MM.1S (cell line): ENCODE data around the gene PDK1.

Source experiments
- DNase-seq: peaks from one replicate; pipeline ENCODE4 v3.0.0-alpha.2; 2015
- H2AFZ ChIP-seq: fragments of 300-600 bp; sonication (generic); 2 replicates; pipeline ENCODE4 v1.6.0; 2016; ENCODE audit warnings: antibody characterized with exemption, low read length
- H3F3A ChIP-seq: fragments of 300-600 bp; sonication (generic); 2 replicates; pipeline ENCODE4 v1.6.1; 2016; ENCODE audit warnings: mild to moderate bottlenecking, antibody characterized with exemption, low read length, moderate library complexity, mixed read lengths; ENCODE audit not compliant: insufficient read depth
- H3K27ac ChIP-seq: fragments of 300-600 bp; sonication (generic); 2 replicates; pipeline ENCODE4 v1.5.1; 2016; ENCODE audit warnings: mild to moderate bottlenecking, low read length
- H3K27me3 ChIP-seq: fragments of 300-600 bp; sonication (generic); replicated peaks from 2 replicates; pipeline ENCODE4 v1.6.0; 2016; ENCODE audit warnings: low read length; ENCODE audit not compliant: insufficient read depth
- H3K36me3 ChIP-seq: fragments of 300-600 bp; sonication (generic); replicated peaks from 2 replicates; pipeline ENCODE4 v1.6.1; 2016; ENCODE audit warnings: mild to moderate bottlenecking, low read length, mixed read lengths; ENCODE audit not compliant: insufficient read depth
- H3K4me1 ChIP-seq: fragments of 300-600 bp; sonication (generic); 2 replicates; pipeline ENCODE4 v1.6.1; 2016; ENCODE audit warnings: low read length, mixed read lengths
- H3K4me2 ChIP-seq: fragments of 300-600 bp; sonication (generic); 2 replicates; pipeline ENCODE4 v1.6.0; 2016; ENCODE audit warnings: low read depth, low read length
- H3K4me3 ChIP-seq: fragments of 300-600 bp; sonication (generic); 2 replicates; pipeline ENCODE4 v1.5.1; 2016; ENCODE audit warnings: low read length, mixed read lengths
- H3K79me2 ChIP-seq: fragments of 300-600 bp; sonication (generic); 2 replicates; pipeline ENCODE4 v1.6.1; 2016; ENCODE audit warnings: mixed run types, low read length, mixed read lengths
- H3K9ac ChIP-seq: fragments of 300-600 bp; sonication (generic); 2 replicates; pipeline ENCODE4 v1.6.1; 2016; ENCODE audit warnings: low read length, mixed read lengths
- H3K9me2 ChIP-seq: fragments of 300-600 bp; sonication (generic); replicated peaks from 2 replicates; pipeline ENCODE4 v1.6.1; 2016; ENCODE audit warnings: mild to moderate bottlenecking, low read length, mixed read lengths; ENCODE audit not compliant: insufficient read depth
- H3K9me3 ChIP-seq: fragments of 300-600 bp; sonication (generic); replicated peaks from 2 replicates; pipeline ENCODE4 v1.6.1; 2016; ENCODE audit warnings: mild to moderate bottlenecking, low read length, mixed read lengths; ENCODE audit not compliant: insufficient read depth
- H4K20me1 ChIP-seq: fragments of 300-600 bp; sonication (generic); 2 replicates; pipeline ENCODE4 v1.6.1; 2016; ENCODE audit warnings: mild to moderate bottlenecking, low read length, moderate library complexity, mixed read lengths; ENCODE audit not compliant: insufficient read depth
- EZH2 ChIP-seq: fragments of 300-600 bp; sonication (generic); optimal IDR thresholded peaks from 2 replicates; pipeline ENCODE3; 2017; ENCODE audit warnings: low read depth, mild to moderate bottlenecking, antibody characterized with exemption, low read length, mixed read lengths
- EZH2phosphoT487 ChIP-seq: fragments of 300-600 bp; sonication (generic); IDR thresholded peaks from 2 replicates; pipeline ENCODE4 v1.6.1; 2018; ENCODE audit warnings: antibody characterized with exemption, low read length
- TF ChIP-seq, protein P1 (sequence below): fragments of 300-600 bp; sonication (generic); IDR thresholded peaks from 2 replicates; pipeline ENCODE4 v1.5.1; 2016; ENCODE audit warnings: antibody characterized with exemption, low read length, mixed read lengths

The PDK1 gene

GRCh38 chr2:172513935-172514586 lies 41.8 kb upstream of the PDK1 start:
- Histone ChIP-seq H3K9ac (no peak overlapping the region), H3K27me3 (no peaks in the 10 kb centered on the region), H3K36me3 (no peaks in the 10 kb centered on the region), H3K4me3 (no peak overlapping the region), H2AFZ (no peak overlapping the region), H3K4me1 (no peaks in the 10 kb centered on the region), H3K9me3 (no peaks in the 10 kb centered on the region), H3K79me2 (peaks cover 35% of the 10 kb centered on the region), H3K4me2 (no peak overlapping the region), H3F3A (no peaks in the 10 kb centered on the region), H3K9me2 (no peaks in the 10 kb centered on the region), H4K20me1 (no peaks in the 10 kb centered on the region), H3K27ac (no peak overlapping the region)
- no peak for DNase-seq
- no peak for TF ChIP-seq EZH2phosphoT487
- TF ChIP-seq, protein P1, sequence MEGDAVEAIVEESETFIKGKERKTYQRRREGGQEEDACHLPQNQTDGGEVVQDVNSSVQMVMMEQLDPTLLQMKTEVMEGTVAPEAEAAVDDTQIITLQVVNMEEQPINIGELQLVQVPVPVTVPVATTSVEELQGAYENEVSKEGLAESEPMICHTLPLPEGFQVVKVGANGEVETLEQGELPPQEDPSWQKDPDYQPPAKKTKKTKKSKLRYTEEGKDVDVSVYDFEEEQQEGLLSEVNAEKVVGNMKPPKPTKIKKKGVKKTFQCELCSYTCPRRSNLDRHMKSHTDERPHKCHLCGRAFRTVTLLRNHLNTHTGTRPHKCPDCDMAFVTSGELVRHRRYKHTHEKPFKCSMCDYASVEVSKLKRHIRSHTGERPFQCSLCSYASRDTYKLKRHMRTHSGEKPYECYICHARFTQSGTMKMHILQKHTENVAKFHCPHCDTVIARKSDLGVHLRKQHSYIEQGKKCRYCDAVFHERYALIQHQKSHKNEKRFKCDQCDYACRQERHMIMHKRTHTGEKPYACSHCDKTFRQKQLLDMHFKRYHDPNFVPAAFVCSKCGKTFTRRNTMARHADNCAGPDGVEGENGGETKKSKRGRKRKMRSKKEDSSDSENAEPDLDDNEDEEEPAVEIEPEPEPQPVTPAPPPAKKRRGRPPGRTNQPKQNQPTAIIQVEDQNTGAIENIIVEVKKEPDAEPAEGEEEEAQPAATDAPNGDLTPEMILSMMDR, result no peak
- TF ChIP-seq EZH2, result no peak

DNA sequence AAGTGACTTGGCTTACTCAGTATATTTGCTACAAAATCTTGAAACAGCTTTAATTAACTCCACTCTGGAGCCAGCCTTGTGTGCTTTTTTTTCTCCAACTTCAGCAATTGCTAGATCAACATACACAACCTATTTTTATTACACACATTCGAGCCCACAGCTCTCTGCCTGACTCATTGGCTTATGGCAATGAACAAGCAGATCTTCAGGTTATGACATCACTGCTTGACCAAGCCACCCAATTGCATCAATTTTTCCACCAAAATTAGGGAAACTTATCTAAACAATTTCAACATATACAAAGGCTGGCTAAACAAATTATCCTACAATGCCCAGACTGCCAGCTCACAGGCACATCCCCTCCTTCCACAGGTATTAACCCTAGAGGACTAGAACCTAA lies 39.6 kb upstream of the PDK1 start:
- H2AFZ ChIP-seq, result no peak overlapping the region

GRCh38 chr2:172518995-172519394 lies 36.9 kb upstream of the PDK1 start:
- Histone ChIP-seq H3K4me2 (no peak overlapping the region), H3K9me2 (no peaks in the 10 kb centered on the region), H3K4me1 (no peaks in the 10 kb centered on the region), H3K9me3 (no peaks in the 10 kb centered on the region), H3K27ac (no peak overlapping the region), H2AFZ (no peak overlapping the region), H3K79me2 (peaks cover 29% of the 10 kb centered on the region), H3K4me3 (no peak overlapping the region), H3K9ac (no peak overlapping the region), H3F3A (no peaks in the 10 kb centered on the region), H3K27me3 (no peaks in the 10 kb centered on the region), H4K20me1 (no peaks in the 10 kb centered on the region), H3K36me3 (no peaks in the 10 kb centered on the region)
- TF ChIP-seq EZH2 (no peak), EZH2phosphoT487 (no peak)
- TF ChIP-seq, protein P1, result no peak
- no peak for DNase-seq

More for the DNA sequence above, 39.6 kb upstream of the PDK1 start:
- no peaks in the 10 kb centered on the region for H3F3A ChIP-seq
- H3K9me2 ChIP-seq, result no peaks in the 10 kb centered on the region
- H3K4me1 ChIP-seq, result no peaks in the 10 kb centered on the region
- no peak overlapping the region for H3K4me2 ChIP-seq
- H3K27me3 ChIP-seq, result no peaks in the 10 kb centered on the region
- peaks cover 37% of the 10 kb centered on the region for H3K79me2 ChIP-seq
- H4K20me1 ChIP-seq, result no peaks in the 10 kb centered on the region
- H3K27ac ChIP-seq, result no peak overlapping the region
- H3K36me3 ChIP-seq, result no peaks in the 10 kb centered on the region
- H3K9ac ChIP-seq, result no peak overlapping the region
- no peak overlapping the region for H3K4me3 ChIP-seq
- TF ChIP-seq EZH2 (no peak), EZH2phosphoT487 (no peak)
- TF ChIP-seq, protein P1, result no peak
- DNase-seq, result no peak
- no peaks in the 10 kb centered on the region for H3K9me3 ChIP-seq
